HG02885 (cell line): Measurements from ENCODE around the gene ERBB2.
"Not testable (repeated sequence)": the region's sequence is repeated elsewhere in the genome, so short reads cannot be mapped to it uniquely, and the experiment has no call there.

Experiments
- ATAC-seq: cut with Tn5 transposase; IDR thresholded peaks from one replicate; pipeline ENCODE4 v1.9.1; 2021; ENCODE audit warnings: mild to moderate bottlenecking; ENCODE audit not compliant: unreplicated experiment, poor library complexity

ERBB2 gene

DNA sequence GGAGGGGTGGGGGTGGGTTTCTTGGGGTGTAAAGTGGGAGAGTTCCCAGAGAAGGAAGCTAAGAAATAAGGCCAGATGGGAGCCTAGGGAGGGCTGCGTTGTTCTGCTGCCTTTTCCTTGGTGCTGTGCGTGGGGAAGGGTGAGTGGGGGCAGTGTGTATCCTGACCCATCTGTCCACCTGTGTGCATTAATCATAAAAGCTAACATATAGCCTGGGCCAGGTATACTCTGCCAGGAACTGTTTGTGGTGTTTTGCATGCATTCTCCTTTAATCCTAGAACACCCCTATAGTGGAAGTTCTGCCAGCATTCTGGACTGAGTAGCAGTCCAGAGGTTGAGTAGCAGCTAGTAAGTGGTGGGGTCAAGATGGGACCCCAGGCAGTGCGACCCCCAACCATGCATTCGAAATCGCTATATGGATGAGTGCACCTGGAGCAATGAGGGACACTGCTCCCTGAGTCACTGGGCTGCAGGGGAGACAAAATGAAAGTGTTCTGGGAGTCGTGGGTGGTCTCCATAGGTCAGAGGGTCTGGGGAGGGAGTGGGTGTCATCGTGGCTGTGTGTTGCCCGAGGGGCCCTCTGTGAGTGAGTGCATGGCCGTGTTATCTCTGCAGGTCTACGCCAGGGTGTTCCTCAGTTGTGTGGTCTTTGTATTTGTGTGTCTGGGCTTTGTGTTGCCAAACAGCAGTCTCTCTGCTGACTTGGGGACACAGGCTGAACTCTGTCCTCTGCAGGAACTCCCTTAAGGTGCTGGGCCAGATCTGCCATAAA is 1.3 kb downstream of the ERBB2 start:
- ATAC-seq = no peak

DNA sequence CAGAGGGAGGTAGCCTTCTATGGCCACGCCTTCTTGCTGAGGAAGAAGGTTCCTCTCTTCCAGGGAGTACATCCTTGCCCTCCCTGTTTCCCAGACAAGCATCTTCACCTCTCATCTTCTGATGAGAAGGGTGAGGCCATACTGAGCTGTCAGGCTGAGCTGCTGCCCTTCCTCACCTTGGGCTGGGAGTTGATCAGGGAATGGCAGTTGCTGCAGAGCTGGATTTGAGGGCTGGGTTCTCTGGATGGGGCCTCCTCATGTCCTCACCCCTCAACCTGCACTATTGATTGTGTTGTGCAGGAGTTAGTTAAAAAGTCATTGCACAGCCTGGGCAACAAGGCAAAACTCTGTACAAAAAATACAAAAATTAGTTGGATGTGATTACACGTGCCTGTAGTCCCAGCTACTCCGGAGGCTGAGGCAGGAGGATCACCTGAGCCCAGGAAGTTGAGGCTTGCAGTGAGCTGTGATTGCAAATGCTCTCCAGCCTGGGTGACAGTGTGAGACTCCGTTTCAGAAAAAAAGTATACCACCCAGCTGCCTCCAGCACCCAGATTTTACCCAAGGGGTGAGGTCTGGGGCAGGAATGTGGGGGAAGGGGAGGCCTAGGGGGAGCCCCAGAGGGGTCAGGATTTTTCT is 2.0 kb downstream of the ERBB2 start:
- ATAC-seq = no peak

- ATAC-seq = no peak
These were observed 3.3 kb downstream of the ERBB2 start for GRCh38 chr17:39702901-39703893.

DNA sequence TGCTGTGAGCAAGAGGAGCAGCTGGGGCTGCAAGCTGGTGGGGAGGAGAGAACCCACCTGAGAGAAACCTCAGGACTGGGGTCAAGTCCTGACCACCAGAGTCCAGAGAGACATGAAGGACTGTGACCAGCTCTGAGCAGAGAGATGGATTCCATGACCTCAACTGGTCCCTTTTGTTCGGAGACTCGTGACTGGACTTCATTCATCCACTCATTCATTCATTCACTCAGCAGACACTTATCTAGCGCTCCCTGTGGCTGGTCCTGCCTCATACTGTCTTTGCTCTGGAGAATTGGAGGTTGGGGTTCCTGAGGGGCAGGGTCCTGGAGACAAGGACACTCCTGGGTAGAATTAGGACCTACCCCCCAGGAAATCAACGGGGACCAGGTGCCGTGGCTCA is 4.0 kb downstream of the ERBB2 start:
- no peak for ATAC-seq

DNA sequence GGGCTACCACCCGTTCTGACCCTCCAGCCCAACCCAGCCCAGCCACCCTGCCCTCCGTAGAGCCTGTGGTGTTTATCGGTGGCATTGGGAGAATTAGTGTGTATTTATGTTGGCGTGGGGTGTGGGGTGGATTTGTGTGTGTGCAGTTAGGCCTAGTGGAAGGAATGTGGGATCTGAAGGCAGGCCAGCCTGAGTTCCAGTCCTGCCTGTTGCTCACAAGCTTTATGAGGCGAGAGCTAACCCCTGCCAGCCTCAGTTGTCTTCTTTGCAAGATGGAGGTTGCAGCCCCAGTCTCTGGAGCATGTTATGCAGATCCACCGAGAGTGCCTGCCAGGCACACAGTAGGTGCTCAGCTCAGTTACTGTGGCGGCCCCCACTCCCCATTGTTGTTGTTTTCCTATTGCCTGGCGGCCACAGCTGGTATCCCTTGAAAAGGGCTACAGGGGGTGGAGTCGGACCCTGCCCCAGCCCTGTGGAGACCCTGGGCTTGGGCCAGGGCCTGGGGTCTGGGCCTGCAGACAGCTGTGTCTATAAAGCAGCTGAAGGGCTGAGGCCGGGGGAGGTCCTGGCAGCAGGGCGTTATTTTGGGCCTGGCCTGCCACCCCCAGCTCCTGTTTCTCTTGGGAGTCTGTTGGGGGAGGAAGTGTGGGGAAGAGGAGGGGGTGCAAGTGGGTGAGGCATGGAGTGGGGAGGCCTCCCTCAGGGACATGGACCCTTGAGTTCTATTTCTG is 5.1 kb downstream of the ERBB2 start:
- no peak for ATAC-seq

DNA sequence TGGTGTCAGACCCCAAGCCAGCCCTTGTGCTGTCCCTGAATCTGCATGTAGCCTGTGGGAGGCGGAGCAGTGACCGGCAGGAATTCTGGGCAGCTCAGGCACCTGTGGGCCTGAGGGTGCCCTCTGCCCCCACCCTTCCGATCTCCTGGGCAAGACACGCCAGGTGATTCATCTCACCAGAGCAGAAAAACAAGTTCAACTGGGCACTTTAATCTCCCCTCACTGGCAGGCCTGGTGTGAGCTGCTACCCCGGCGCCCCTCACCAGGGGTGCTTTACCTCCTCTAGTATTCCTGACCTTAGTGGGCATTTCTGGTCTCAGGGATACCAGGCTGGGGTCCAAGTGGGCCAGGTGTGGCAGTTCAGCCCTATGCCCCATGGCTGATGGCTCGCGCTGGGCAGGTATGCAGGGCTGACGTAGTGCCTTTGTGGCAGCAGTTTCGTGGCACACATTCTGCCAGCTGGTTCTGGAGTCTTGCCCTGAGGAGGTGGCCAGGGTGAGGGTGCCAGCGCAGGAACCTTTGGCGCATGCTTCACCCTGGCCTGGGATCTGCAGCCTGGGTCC is 6.0 kb downstream of the ERBB2 start:
- no peak for ATAC-seq

DNA sequence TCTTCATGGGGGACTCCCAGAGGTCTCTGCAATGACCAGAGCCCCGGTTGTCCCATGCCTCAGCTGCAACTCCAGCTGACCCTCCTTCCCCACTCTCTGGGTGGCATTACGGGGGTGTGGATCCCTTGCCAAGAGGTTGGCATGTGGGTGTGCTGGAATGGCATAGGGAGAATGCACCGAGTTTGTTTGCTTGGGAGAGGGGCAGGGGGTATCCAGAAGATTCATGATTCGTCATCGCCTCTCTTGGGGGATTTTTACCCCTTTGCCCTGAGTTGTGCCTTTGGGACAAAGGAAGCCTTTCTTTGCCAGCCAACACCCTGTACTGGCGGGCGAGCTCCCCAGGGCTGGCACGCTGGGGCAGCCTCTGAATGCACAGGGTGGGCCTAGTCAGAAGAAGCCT is 6.5 kb downstream of the ERBB2 start:
- no peak for ATAC-seq

GRCh38 chr17:39706921-39707337 is 7.1 kb downstream of the ERBB2 start:
- no peak for ATAC-seq

DNA sequence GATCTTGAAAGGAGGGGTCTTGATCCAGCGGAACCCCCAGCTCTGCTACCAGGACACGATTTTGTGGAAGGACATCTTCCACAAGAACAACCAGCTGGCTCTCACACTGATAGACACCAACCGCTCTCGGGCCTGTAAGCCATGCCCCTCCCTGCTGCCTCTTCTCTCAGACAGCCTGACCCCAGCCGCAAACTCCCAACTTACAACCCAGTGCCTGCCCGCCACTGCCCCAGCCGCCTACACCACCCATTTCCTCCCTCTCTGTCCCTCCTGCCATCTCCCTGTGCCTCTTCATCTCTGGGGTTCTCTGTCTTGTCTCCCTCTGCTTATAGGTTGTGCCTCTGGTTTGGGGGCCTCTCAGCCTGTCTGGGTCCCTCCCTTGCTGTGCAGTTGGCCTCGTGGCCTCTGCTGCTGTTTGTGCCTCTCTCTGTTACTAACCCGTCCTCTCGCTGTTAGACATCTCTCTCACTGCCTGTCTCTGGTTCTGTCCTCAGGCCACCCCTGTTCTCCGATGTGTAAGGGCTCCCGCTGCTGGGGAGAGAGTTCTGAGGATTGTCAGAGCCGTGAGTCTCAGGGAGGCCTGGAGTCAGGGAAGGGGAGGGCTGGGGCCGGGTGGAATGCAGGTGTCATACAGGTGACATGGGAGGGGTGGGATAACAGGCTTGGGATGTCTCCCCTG is 9.6 kb downstream of the ERBB2 start:
- no peak for ATAC-seq

- no peak for ATAC-seq
These were observed 10.4 kb downstream of the ERBB2 start for GRCh38 chr17:39709998-39710964.

- not testable (repeated sequence) for ATAC-seq
These were observed 11.2 kb downstream of the ERBB2 start for GRCh38 chr17:39711071-39711470.

DNA sequence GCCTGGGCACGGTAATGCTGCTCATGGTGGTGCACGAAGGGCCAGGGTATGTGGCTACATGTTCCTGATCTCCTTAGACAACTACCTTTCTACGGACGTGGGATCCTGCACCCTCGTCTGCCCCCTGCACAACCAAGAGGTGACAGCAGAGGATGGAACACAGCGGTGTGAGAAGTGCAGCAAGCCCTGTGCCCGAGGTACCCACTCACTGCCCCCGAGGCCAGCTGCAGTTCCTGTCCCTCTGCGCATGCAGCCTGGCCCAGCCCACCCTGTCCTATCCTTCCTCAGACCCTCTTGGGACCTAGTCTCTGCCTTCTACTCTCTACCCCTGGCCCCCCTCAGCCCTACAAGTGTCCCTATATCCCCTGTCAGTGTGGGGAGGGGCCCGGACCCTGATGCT is 12.0 kb downstream of the ERBB2 start:
- no peak for ATAC-seq

- ATAC-seq = no peak
These were observed 14.4 kb downstream of the ERBB2 start for GRCh38 chr17:39714234-39714633.

DNA sequence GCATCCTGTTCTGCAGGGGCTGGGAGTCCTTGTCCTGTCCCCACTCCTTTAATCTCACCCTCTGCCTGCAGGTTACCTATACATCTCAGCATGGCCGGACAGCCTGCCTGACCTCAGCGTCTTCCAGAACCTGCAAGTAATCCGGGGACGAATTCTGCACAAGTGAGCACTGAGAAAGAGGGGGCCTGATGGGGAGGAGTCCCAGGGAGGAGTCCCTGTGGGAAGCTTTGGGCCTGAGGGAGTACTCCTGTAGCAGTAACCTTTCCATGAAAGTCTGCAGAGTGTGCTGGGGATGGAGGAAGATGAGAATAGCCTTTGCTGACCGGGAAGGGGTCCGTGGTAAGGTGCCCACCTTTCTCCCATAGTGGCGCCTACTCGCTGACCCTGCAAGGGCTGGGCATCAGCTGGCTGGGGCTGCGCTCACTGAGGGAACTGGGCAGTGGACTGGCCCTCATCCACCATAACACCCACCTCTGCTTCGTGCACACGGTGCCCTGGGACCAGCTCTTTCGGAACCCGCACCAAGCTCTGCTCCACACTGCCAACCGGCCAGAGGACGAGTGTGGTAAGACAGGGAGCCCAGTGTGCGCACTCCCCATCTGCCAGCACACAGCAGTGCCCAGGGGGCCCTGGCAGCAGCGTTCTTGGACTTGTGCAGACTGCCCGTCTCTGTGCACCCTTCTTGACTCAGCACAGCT is 15.7 kb downstream of the ERBB2 start:
- no peak for ATAC-seq

- no peak for ATAC-seq
These were observed 16.4 kb downstream of the ERBB2 start for GRCh38 chr17:39716073-39716818.

- no peak for ATAC-seq
These were observed 17.1 kb downstream of the ERBB2 start for GRCh38 chr17:39716879-39717536.
